ENCODE measurements around the gene FIGNL1. TPM values are rescaled to one million over a fixed set of nuclear protein-coding genes. Genes with fewer than 3 reads are reported as not detected.

Gene FIGNL1
- total and polyA plus RNA-seq, 12 donors, result 1.7 to 6.6 (median 4.8) TPM

DNA sequence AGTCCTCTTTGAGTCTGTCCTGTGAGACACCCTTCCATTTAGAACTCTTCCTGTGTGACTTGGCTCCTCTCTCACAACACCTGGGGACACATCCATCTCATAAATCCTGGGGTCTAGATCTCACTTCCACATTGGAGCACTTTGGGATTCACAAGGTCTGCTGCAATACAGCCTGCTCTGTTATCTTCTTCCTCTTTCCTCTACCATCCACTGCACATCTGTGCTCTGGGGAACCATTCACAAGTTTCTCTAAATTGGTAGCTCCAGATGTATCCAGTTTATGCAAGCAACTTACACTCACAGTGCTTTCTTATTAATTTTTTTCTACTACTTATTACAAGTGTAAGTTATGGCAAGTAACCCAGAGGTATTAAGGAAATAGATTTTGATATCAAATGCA, 5.5 kb upstream of the FIGNL1 start:
- Histone ChIP-seq H3K9me3 (no peaks in the 10 kb centered on the region), H3K36me3 (no peaks in the 10 kb centered on the region), H3K4me1 (peaks cover 0 to 6% (median 3%) of the 10 kb centered on the region in 9 donors), H3K27me3 (no peaks in the 10 kb centered on the region), H3K27ac (no peak overlapping the region), H3K4me3 (no peak overlapping the region)
- intact Hi-C loops (cut with DNase I), result no loop called here
- ATAC-seq (no peak), DNase-seq (no peak)
- TF ChIP-seq, protein P1, sequence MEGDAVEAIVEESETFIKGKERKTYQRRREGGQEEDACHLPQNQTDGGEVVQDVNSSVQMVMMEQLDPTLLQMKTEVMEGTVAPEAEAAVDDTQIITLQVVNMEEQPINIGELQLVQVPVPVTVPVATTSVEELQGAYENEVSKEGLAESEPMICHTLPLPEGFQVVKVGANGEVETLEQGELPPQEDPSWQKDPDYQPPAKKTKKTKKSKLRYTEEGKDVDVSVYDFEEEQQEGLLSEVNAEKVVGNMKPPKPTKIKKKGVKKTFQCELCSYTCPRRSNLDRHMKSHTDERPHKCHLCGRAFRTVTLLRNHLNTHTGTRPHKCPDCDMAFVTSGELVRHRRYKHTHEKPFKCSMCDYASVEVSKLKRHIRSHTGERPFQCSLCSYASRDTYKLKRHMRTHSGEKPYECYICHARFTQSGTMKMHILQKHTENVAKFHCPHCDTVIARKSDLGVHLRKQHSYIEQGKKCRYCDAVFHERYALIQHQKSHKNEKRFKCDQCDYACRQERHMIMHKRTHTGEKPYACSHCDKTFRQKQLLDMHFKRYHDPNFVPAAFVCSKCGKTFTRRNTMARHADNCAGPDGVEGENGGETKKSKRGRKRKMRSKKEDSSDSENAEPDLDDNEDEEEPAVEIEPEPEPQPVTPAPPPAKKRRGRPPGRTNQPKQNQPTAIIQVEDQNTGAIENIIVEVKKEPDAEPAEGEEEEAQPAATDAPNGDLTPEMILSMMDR (IDR thresholded peaks at IDR 0.05), result no peak

DNA sequence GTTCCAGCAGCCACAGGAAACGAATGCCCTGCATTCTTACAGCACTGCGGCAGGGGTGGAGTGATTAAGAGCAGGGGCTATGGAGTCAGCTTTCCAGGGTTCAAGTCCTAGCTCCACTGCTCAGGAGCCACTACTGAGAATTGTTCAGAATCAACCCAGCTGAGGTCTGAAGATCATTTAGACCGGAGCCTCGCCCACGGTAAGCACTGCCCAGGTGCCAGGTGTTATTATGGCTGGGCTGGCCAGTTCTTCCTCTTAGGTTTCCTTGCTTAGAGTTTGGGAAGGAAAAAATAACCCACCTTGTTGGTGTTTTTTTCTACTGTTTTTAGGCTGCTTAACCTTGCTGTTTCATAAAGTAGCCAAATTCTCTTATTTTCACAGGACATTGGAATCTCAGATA, 4.8 kb upstream of the FIGNL1 start:
- Histone ChIP-seq H3K4me3 (no peak overlapping the region), H3K27me3 (no peaks in the 10 kb centered on the region), H3K27ac (no peak overlapping the region), H3K9me3 (no peaks in the 10 kb centered on the region), H3K4me1 (peaks cover 0 to 10% (median 5%) of the 10 kb centered on the region in 9 donors), H3K36me3 (no peaks in the 10 kb centered on the region)
- DNase-seq (no peak), ATAC-seq (no peak)
- TF ChIP-seq, protein P1 (IDR thresholded peaks at IDR 0.05), result no peak
- WGBS, 2 donors, result 65 to 72% methylated on average over 5 of the region's 5 CpGs
- intact Hi-C loops (cut with DNase I), result no loop called here

DNA sequence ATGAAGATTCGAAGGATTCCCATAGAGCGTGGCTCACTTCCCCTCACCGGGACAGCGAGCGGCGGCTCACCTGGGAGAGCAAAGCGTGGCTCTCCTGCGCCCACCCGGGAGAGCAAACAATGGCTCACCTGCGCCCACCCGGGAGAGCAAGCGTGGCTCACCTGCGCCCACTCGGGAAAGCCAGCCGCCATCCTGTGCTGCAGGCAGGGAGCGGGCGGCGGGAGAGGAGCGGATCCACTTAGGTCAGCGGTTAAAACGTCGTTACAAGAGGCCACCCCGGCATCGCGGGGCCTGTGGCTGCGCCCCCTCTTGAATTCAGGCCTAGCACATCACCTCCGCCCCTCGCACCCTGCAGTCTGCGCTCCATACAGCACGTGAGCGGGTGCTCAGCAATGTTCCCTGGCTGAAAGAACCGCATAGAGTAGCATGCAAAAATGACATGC, 461 bp upstream of the FIGNL1 start:
- peak; percentile 26 to 61 (median 51) for ATAC-seq
- peaks cover 0 to 21% (median 14%) of the 10 kb centered on the region in 9 donors for H3K4me1 ChIP-seq
- intact Hi-C loops (cut with DNase I), result no loop called here
- H3K36me3 ChIP-seq, result peaks cover 0 to 19% (median 14%) of the 10 kb centered on the region in 9 donors
- H3K27ac ChIP-seq, result peak overlapping the region in 8 of 10 donors; percentile 14 to 85 (median 57)
- H3K4me3 ChIP-seq, result peak overlapping the region; percentile 33 to 87 (median 76)
- peak in 1 of 2 donors; percentile 31 for DNase-seq
- WGBS, 2 donors, result 15 to 16% methylated on average over 32 of the region's 32 CpGs
- H3K27me3 ChIP-seq, result no peaks in the 10 kb centered on the region
- TF ChIP-seq, protein P1 (IDR thresholded peaks at IDR 0.05), result no peak
- no peaks in the 10 kb centered on the region for H3K9me3 ChIP-seq

DNA sequence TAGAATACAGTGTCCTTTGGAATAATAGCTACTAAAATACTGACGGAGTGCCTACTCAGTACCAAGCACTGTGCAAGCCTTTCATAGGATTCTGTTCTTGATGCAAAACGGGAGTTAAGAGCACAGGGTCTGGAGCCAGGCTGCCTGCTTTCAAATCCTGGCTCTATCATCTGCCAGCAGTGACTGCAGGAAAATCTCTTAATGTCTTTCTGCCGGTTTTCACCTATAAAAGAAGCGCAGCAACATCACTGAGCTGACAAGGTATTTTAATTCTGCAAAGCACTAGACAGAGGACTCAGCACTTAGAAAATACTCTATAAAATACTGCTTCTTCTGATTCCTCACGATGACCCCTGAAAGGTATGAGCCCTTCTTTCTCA, 659 bp downstream of the FIGNL1 start:
- WGBS, 2 donors, result 13 to 19% methylated on average over 5 of the region's 5 CpGs
- no peak for ATAC-seq
- TF ChIP-seq, protein P1 (IDR thresholded peaks at IDR 0.05), result no peak
- H3K4me1 ChIP-seq, result peaks cover 0 to 21% (median 14%) of the 10 kb centered on the region in 9 donors
- H3K9me3 ChIP-seq, result no peaks in the 10 kb centered on the region
- H3K27me3 ChIP-seq, result no peaks in the 10 kb centered on the region
- DNase-seq, result no peak
- intact Hi-C loops (cut with DNase I), result no loop called here
- H3K36me3 ChIP-seq, result peaks cover 0 to 30% (median 19%) of the 10 kb centered on the region in 9 donors
- peak overlapping the region; percentile 33 to 87 (median 76) for H3K4me3 ChIP-seq
- peak overlapping the region in 6 of 10 donors; percentile 14 to 85 (median 69) for H3K27ac ChIP-seq
